ENCODE results near the gene ZNF70.
"Not testable (repeated sequence)": the region's sequence is repeated elsewhere in the genome, so short reads cannot be mapped to it uniquely, and the experiment has no call there.

ZNF70 gene

DNA sequence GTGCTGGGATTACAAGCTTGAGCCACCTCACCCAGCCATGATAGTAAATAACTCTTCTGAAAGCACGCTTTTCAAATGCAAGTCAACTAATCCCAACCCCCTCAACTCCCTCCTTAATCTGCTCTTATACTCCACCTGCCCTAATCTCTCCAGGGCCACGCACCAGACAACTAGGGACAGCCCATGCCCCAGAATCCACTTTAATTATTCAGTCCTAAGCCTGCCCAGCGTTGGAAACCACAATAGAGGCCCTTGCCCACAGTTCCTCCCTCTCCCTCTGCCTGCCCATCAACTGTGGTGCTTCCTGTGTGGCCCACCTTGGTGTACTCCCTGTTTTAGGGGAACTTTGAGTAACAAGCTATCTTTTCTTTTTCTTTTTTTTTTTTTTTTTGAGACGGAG lies 6.0 kb upstream of the ZNF70 start:
- no peak for DNase-seq (ENCODE audit: low read depth in 2 of 2)

GRCh38 chr22:23755711-23756110 lies 4.8 kb upstream of the ZNF70 start:
- DNase-seq (ENCODE audit: low read depth in 2 of 2), result no peak

DNA sequence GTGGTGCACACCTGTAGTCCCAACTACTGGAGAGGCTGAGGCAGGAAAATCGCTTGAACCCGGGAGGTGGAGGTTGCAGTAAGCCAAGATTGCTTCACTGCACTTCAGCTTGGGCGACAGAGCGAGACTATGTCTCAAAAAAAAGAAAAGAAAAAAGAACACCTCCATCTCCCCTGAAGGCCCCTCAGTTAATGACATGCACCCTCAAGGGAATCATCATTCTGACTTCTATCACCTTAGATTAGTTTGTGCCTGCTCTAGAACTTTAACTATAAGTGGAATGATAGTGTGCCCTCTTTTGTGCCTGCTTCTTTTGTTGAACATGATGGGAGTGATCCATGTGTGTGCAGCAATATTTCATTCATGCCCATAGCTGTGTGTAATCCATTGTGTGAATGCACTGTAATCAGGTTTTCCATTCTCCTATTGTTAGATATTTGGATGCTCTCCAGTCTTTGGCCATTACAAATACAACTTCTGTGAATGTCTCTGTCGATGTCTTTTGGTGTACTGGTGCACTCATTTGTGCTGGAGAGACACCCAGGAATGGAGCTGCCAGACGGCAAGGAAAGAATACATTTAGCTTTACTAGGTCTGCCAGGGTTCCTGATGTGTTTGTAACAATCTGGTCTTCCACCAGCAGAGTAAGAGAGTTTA lies 4.2 kb upstream of the ZNF70 start:
- DNase-seq (ENCODE audit: low read depth in 2 of 2), result no peak

GRCh38 chr22:23754220-23754919 lies 3.5 kb upstream of the ZNF70 start, which contains the start of gene VPREB3:
Gene VPREB3 (minus strand): TSS chr22:23754425. CDS start chr22:23754363, 62 bp downstream.
- DNase-seq (ENCODE audit: low read depth in 2 of 2), result no peak

DNA sequence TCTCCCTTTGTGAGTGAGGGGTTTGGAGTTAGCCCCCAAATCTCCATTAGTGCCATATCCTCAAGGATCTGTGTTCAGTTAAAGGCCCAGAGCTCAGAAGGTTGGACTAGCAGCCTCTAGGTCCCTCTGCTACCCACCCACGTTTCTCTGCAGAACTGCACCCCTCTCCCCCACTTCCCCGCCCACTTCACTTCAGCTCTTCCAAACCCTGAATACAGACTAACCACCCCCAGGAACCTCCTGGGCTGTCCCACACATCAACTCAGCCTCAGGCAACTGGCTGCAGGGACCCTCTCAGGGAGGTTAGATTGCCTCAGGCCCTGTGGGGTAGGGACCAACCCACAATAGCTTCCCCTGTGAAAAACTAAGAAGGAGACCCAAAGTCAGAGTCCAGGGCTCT lies 2.5 kb upstream of the ZNF70 start:
- DNase-seq (ENCODE audit: low read depth in 2 of 2), result no peak

DNA sequence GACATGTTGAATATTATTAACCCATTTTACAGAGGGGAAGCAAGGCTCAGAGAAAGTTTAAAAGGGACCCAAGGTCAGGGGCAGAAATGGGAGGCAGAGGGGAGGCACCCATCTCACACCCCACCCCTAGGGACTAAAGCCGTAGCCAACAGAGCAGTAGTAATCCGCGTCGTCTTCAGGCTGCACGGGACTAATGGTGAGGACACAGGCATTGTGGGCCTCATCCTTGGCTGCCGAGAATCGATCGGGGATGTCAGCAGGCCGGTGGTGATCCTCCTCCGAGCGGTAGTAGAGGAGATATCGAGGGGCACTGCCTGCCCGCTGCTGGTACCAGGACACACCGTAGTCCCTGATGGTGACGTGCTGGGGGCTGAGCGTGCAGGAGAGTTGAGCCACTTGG lies 1.8 kb upstream of the ZNF70 start:
- DNase-seq (ENCODE audit: low read depth in 2 of 2), result no peak

- no peak for DNase-seq (ENCODE audit: low read depth in 2 of 2)
These were observed 1.3 kb upstream of the ZNF70 start for GRCh38 chr22:23752090-23752691.

GRCh38 chr22:23751441-23751996 lies 607 bp upstream of the ZNF70 start:
- DNase-seq (ENCODE audit: low read depth in 2 of 2), result no peak

GRCh38 chr22:23750367-23750713 lies 572 bp downstream of the ZNF70 start:
- DNase-seq (ENCODE audit: low read depth in 2 of 2), result no peak

DNA sequence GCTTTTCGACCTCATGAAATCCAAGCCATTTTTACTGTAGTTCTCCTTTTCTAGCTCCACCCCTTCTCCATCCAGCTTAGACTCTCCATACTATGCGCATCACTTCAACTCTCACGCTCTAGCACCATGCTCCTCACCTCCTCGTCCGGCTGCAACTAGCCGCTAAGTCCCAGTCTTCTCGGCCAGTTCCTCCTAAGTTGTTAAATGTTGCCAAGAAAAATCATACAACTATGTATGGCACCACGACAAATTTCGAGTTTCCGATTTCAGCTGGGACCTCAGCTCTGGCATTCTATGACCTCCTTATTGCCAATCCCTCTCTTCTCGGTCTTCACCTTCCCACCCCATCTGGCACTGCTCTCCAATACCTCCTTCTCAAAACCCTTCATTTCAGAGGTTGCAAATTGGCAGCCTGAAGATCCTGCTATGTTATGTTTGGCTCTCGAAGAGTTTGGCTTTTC lies 1.0 kb downstream of the ZNF70 start:
- no peak for DNase-seq (ENCODE audit: low read depth in 2 of 2)

- no peak for DNase-seq (ENCODE audit: low read depth in 2 of 2)
These were observed 5.1 kb downstream of the ZNF70 start for GRCh38 chr22:23745791-23746190.

DNA sequence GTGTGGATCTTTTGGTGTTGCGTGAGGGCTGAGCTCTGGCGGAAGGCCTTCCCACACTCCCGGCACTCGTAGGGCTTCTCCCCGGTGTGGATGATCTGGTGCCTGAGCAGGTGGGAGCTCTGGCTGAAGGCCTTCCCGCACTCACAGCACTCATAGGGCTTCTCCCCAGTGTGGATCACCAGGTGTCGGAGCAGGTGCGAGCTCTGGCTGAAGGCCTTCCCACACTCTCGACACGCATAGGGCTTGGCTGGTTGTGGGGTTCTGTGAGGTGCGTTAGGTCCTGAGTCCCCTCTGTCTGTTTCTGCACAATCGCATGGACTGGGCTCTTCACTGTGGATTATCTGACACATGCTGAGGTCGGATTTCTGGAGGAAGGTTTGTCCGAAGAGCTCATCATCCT lies 6.4 kb downstream of the ZNF70 start:
- DNase-seq (ENCODE audit: low read depth in 2 of 2), result no peak

DNA sequence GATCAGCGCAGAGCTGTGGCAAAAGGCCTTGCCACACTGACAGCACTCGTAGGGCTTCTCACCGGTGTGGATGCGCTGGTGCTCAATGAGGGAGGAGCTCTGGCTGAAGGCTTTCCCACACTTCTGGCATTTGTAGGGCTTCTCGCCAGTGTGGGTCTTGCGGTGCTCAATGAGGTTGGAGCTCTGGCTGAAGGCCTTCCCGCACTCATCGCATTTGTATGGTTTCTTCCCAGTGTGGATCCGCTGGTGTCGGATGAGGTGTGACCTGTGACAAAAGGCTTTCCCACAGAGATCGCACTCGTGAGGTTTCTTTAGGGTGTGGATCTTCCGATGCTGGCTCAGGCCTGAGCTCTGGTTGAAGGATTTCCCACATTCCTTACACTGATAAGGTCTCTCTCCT lies 6.9 kb downstream of the ZNF70 start:
- DNase-seq (ENCODE audit: low read depth in 2 of 2), result no peak

DNA sequence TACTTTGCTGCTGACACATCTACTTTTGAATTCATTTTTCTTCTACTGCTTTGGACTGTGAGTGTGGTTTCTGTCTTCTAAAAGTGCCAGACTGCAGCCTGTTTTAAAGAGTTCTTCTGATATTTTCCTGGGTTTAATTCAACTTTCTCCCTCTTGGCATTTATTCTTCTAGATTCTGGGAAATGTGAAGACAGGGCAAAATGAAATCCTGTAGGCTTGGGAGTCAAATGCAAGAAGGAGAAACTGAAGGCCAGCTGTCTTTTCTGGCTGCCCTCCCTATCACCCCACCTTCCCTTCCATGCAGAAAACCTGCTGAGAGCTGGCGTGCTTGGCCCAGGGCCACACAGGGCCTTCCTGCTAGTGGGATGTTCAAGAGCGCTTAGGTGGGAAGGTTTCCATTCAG lies 7.6 kb downstream of the ZNF70 start:
- DNase-seq (ENCODE audit: low read depth in 2 of 2), result no peak

GRCh38 chr22:23742505-23743264 lies 8.2 kb downstream of the ZNF70 start:
- DNase-seq (ENCODE audit: low read depth in 2 of 2), result no peak

DNA sequence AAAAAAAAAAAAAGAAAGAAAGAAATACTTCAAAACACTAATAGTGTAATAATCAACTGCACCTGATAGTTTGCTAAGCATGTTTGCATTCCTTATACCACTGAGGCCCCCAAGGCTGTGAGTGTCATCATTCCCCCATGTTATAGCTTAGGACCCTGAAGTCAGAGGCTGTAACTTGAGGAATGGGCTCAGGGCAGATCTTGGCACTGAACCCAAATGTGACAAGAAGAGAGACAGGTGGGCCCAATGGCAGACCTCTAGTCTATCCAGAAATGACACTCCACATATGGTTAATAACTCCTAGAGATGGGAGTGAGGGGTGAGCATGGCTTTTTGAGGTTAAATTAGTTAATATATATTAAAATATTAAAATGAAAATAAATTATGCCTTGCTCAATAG lies 13.2 kb downstream of the ZNF70 start:
- DNase-seq (ENCODE audit: low read depth in 2 of 2), result no peak

DNA sequence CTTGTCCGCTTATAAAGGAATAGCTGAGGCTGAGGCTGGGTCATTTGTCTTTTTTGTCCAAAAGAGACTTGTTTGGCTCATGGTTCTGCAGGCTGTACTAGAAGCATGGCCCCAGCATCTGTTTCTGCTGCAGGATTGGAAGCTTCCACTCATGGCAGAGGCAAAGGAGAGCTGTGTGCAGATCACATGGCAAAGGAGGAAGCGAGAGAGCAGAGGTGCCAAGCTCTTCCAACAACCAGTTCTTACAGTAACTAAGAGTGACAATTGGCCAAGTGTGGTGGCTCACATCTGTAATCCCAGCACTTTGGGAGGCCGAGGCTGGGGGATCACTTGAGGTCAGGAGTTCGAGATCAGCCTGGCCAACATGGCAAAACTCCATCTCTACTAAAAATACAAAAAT lies 22.8 kb downstream of the ZNF70 start:
- not testable (repeated sequence) for DNase-seq (ENCODE audit: low read depth in 2 of 2)

DNA sequence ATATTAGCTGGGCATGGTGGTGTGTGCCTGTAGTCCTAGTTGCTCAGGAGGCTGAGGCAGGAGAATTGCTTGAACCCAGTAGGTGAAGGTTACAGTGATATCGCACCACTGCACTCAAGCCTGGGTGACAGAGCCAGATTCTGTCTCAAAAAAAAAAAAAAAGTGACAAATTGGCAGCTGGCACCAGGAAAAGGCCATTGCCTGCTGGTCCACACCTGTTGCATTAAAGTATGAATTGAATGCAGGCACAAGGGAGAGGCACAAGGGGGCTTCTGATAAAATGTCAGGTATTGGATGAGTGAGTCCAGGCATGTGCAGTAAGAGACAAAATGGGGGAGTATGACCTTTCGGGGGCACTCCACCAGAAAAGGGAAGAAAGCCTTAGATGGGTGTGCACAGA lies 28.2 kb downstream of the ZNF70 start:
- DNase-seq (ENCODE audit: low read depth in 2 of 2), result no peak

- DNase-seq (ENCODE audit: low read depth in 2 of 2), result no peak
These were observed 28.8 kb downstream of the ZNF70 start for GRCh38 chr22:23722160-23722559.

DNA sequence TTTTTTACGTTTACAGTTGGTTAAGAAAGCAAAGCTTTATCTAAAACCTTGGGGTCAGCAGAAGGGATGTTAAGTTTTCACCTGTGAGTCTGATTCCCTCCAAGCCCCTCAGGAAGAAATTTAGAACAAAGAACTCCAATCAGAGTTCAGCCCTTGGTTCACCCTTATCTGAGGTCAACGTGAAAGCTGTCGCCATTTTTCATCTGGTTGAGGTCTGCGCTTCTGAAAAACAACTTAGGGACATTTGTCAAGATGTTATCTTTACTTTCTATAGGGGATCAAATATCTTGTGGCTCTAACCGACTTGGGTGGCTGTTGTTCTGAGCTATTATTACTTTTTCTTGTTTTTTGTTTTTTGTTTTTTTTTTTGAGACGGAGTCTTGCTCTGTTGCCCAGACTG lies 30.1 kb downstream of the ZNF70 start:
- DNase-seq (ENCODE audit: low read depth in 2 of 2), result no peak

DNA sequence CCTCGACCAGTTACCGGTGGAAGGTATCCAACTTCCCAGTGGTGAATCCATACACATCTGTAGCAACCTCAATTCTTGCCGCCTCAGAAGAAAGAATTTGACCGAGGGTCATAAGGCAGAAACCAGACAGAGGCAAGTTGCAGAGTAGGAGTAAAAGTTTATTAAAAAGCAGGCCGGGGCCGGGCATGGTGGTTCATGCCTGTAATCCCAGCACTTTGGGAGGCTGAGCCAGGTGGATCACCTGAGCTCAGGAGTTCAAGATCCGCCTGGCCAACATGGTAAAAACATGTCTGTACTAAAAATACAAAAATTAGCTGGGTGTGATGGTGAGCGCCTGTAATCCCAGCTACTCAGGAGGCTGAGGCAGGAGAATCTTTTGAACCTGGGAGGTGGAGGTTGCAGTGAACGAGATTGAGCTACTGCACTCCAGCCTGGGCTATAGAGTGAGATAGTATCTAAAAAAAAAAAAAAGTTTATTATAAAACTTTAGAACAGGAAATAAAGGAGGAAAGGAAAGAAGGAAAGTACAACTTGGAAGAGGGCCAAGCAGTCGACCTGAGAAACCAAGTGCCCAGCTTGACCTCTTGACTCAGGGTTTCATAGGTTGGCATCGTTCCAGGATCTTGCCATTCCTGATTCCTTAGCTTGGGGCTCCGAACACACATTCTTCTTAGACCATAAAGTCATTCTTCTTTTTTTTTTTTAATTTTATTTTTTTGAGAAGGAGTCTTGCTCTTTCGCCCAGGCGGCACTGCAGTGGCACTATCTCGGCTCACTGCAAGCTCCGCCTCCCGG lies 32.3 kb downstream of the ZNF70 start:
- DNase-seq (ENCODE audit: low read depth in 2 of 2), result no peak
